Lower leg skin (tissue), 4 donors: ENCODE results near the gene BAD. TPM values are rescaled to one million over a fixed set of nuclear protein-coding genes. Genes with fewer than 3 reads are reported as not detected.
"Not testable (repeated sequence)": the region's sequence is repeated elsewhere in the genome, so short reads cannot be mapped to it uniquely, and the experiment has no call there.

ENCODE experiments used
- DNase-seq, 2 donors: peaks; one replicate each; pipeline ENCODE4 v3.0.0-alpha.2; 2019; ENCODE audit warnings: low spot score in 2 of 2
- H3K4me3 ChIP-seq: fragments of 200-600 bp; sonication (generic); 2 replicates; pipeline ENCODE4 v1.5.1; 2017; ENCODE audit warnings: mild to moderate bottlenecking, low read depth; ENCODE audit not compliant: poor library complexity, severe bottlenecking
- CTCF ChIP-seq, 3 donors: fragments of 450-650 bp; IDR thresholded peaks; one replicate each; pipeline ENCODE4 v1.5.1; 2016; ENCODE audit warnings: antibody characterized with exemption in 3 of 3, mild to moderate bottlenecking in 3 of 3, moderate library complexity in 2 of 3
- POLR2A ChIP-seq, 2 donors: fragments of 450-650 bp; IDR thresholded peaks; one replicate each; pipeline ENCODE4 v1.6.1; 2016 to 2017; ENCODE audit warnings: antibody characterized with exemption in 2 of 2, mild to moderate bottlenecking in 1 of 2, moderate library complexity in 1 of 2
- WGBS, 2 donors: methylation state at CpG; one replicate each; pipeline ENCODE4 v1.1.5; 2018; 5-methylcytosine and 5-hydroxymethylcytosine counted together
- intact Hi-C: fragments of 100-400 bp; cut with DNase I; formaldehyde crosslinking; loops from one replicate; pipeline ENCODE4 v1.15.0; 2023; ENCODE audit warnings: low total_unique reads
- total RNA-seq, 4 donors: library from RNA; depleted of rRNA; stranded (reverse); fragments of >200 nt; gene quantifications; one replicate each; pipeline ENCODE4 v1.1.0, GENCODE V29; 2016

Gene BAD
- total RNA-seq, 4 donors from 2014 or later, result 65.9 to 99.7 (median 89.4) TPM

DNA sequence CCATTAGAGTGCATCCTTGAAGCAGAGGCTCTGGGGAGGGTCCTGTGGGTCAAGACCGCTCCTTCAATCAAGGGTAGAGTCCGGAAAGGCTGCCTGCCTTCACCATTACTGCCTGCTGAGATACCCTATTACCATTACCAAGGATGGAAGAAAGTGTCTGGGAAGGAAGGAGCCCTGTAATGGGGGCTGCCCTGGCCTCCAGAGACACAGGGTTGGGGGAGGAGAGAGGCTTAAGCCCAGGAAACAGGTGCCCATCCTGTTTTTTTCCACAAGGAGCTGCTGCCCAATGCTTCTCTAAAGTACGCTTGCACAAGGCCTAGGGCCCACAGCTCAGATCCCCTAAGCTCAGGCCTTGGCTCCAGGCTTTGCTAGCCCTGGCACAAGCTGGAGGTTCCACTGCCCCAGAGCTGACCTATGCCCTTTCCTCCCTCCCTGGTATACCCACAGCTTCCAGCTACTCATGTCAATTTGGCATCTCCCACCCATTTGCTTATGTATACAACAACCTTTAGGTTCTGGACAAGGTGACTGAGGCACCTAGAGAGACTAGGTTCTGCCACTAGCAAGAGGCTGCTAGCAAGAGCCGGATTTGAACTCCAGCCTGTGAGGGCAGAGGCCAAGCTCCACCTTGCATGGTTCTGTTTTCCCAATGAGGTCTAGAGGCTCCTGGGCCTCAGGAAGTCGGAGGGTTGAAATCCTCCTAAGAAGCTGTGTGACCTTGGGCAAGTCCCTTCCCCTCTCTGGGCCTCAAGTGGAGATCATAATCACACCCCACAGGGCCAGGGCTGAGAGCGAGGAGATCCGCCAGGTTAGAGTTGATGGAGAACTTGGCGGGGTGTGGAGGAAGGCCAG, 34.7 kb downstream of the BAD start:
- H3K4me3 ChIP-seq, result no peak overlapping the region
- 86 to 91% methylated on average over 8 of the region's 8 CpGs for WGBS, 2 donors
- DNase-seq, result no peak
- intact Hi-C loops, result no loop called here
- TF ChIP-seq POLR2A (IDR thresholded peaks at IDR 0.05) (no peak), CTCF (IDR thresholded peaks at IDR 0.05) (no peak)

DNA sequence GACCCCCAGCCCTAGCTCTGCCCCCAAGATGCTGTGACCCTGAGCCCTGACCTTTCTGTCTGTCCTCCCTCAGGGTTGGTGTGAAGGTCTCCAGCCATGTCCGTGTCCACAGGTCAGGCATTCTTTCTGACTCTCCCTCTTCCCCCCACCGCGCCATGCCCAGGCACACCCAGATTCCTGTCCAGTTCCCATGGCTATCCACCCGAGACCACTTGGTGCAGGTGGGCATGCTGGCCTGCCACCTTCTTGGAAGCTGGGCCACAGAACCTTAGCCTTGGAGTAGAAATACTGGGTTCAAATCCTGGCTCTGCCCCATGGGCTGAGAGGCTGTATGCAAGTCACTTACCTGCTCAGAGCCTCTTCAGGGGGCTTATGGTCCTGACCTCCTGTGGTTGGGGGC, 35.4 kb downstream of the BAD start:
- TF ChIP-seq CTCF (IDR thresholded peaks at IDR 0.05) (no peak), POLR2A (IDR thresholded peaks at IDR 0.05) (no peak)
- WGBS, 2 donors, result 92 to 97% methylated on average over 4 of the region's 4 CpGs
- intact Hi-C loops, result no loop called here
- no peak overlapping the region for H3K4me3 ChIP-seq
- no peak for DNase-seq

DNA sequence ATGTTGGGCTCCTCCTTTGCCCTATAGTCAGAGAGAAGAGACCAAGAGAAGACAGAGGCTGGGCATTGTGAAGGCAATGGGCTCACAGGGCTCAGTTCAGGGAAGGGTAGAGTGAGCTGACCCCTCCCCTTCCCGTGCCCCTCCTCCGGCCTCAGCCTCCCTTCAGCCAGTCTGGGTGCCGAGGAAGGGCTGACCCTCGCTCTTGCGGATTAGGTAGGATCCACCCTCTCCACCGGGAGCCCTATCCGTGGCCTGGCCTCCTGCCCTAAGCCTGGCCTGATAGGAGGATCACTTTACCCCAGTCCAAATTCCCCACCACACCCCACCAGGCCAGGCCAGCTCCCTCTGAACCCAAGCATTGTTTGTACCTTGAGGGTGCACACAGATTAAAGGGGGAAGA, 35.9 kb downstream of the BAD start:
- 56 to 84% methylated on average over 6 to 7 of the region's 7 CpGs for WGBS, 2 donors
- TF ChIP-seq CTCF (IDR thresholded peaks at IDR 0.05) (no peak), POLR2A (IDR thresholded peaks at IDR 0.05) (no peak)
- DNase-seq, result no peak
- intact Hi-C loops, result no loop called here
- H3K4me3 ChIP-seq, result no peak overlapping the region

DNA sequence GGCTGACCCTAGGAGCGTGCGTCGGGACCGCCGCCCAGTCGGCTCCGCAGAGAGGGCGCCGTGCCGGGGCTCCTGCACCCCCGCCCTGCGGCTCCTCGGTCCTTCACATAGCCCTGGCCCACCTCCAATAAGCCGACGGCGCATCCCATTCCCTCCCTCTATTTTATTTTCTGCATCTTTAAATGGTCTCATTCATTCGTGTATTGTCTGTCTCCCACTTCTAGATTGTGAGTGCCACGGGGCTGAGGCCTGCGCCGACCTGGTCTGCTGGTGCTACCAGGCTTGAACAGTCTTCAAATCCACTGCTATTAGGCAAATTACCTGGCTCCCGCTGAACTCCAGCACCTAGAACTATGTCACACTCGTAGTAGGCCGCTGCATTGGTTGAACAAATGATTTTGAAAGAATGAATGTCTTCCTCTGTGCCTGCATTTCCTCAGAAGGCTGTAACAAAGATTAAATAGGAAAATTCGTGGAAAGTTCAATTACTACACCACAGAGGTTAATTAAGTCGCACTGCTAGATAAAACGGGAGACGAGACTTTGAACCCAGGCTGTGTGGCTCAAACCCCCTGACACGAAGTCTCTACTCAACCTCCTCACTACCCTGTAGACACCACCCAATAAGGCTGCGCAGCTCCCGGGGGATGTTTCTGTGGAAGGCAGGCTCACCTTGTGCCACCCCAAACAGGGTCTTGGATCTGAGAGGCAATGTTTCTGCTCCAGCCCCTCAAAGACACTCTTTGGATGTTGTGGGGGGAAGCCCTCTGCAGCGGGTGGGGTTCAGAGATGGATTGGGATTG, 36.5 kb downstream of the BAD start:
- TF ChIP-seq CTCF (IDR thresholded peaks at IDR 0.05) (no peak), POLR2A (IDR thresholded peaks at IDR 0.05) (no peak)
- 35 to 40% methylated on average over 31 of the region's 31 CpGs for WGBS, 2 donors
- intact Hi-C loops, result no loop called here
- H3K4me3 ChIP-seq, result no peak overlapping the region
- DNase-seq, result no peak

GRCh38 chr11:64246871-64247728, 37.4 kb downstream of the BAD start, which contains the start of gene PPP1R14B:
PPP1R14B (minus strand) TSS chr11:64246943; CDS start chr11:64246673, 270 bp downstream.
- TF ChIP-seq POLR2A (IDR thresholded peaks at IDR 0.05), result no peak
- no peak for TF ChIP-seq CTCF (IDR thresholded peaks at IDR 0.05)
- peak; percentile 85 to 98 for DNase-seq
- H3K4me3 ChIP-seq, result peak within 1 kb of the TSS; percentile 74
- intact Hi-C loops, result no loop called here
- whole genome bisulfite sequencing, 2 donors, result 0 to 1% methylated on average over 18 to 67 of the region's 74 CpGs

GRCh38 chr11:64246621-64246870, 37.9 kb downstream of the BAD start:
- DNase-seq, intact Hi-C loops: not testable (repeated sequence)
- peak overlapping the region; percentile 74 for H3K4me3 ChIP-seq
- WGBS, 2 donors, result no CpG with 5 or more reads among the region's 43 CpGs
